Fibroblast of mammary gland (primary cell): ENCODE measurements around the gene TMPRSS11D.
A peak's percentile ranks its signal among the peaks of the same experiment; 100 is the strongest.

ENCODE experiments used
- DNase-seq: peaks from one replicate; pipeline ENCODE4 v3.0.0-alpha.2; 2010; ENCODE audit warnings: low read depth
- H3K4me3 ChIP-seq: 2 replicates; pipeline ENCODE4 v1.5.1; 2011; ENCODE audit warnings: low read depth, mild to moderate bottlenecking, low read length, moderate library complexity; ENCODE audit not compliant: control insufficient read depth
- CTCF ChIP-seq: conservative IDR thresholded peaks from 2 replicates; pipeline ENCODE4 v1.5.1; 2011; ENCODE audit warnings: low read depth, low read length, inconsistent platforms; ENCODE audit not compliant: control insufficient read depth, insufficient read depth

The TMPRSS11D gene

GRCh38 chr4:67892905-67893304 is 9.1 kb upstream of the TMPRSS11D start:
- no peak for DNase-seq
- peak; percentile 30 for TF ChIP-seq CTCF
- no peak overlapping the region for H3K4me3 ChIP-seq

GRCh38 chr4:67892253-67892652 is 8.5 kb upstream of the TMPRSS11D start:
- DNase-seq, result no peak
- H3K4me3 ChIP-seq, result no peak overlapping the region
- TF ChIP-seq CTCF, result no peak

GRCh38 chr4:67891645-67892044 is 7.8 kb upstream of the TMPRSS11D start:
- no peak for TF ChIP-seq CTCF

GRCh38 chr4:67886281-67886680 is 2.5 kb upstream of the TMPRSS11D start:
- no peak overlapping the region for H3K4me3 ChIP-seq
- TF ChIP-seq CTCF, result no peak
- DNase-seq, result peak; percentile 80

More at GRCh38 chr4:67891645-67892044, 7.8 kb upstream of the TMPRSS11D start:
- H3K4me3 ChIP-seq, result no peak overlapping the region
- DNase-seq, result peak; percentile 34

- DNase-seq, result peak; percentile 98
- no peak for TF ChIP-seq CTCF
- no peak overlapping the region for H3K4me3 ChIP-seq
These were observed 2.0 kb upstream of the TMPRSS11D start for GRCh38 chr4:67885762-67886161.

GRCh38 chr4:67884701-67885100 is 899 bp upstream of the TMPRSS11D start:
- DNase-seq, result no peak
- no peak for TF ChIP-seq CTCF
- H3K4me3 ChIP-seq, result no peak overlapping the region

GRCh38 chr4:67883458-67883857 is 344 bp downstream of the TMPRSS11D start:
- no peak overlapping the region for H3K4me3 ChIP-seq
- TF ChIP-seq CTCF, result no peak
- no peak for DNase-seq
